ENCODE data around the gene LRRK1.

LRRK1 gene

GRCh38 chr15:101009176-101009575 lies 90.0 kb downstream of the LRRK1 start:
- no peak for DNase-seq

DNA sequence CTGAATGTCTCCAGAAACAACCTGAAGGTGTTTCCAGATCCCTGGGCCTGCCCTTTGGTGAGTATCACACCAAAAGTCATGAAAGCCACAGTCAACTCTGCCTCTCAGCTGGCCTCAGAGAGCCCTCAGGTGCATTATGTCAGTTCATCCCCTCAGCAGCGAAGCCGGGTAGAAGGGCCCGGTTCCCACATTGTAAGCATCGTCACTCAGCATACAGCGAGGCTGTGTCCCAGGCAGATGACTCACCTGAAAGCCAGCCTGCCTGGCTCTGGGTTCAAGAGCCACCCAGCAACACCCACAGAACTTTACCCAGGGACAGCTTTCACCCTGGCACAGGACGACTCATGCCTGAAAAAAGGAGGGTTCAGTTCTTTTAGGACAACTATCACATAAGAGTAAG lies 91.6 kb downstream of the LRRK1 start:
- no peak for DNase-seq

DNA sequence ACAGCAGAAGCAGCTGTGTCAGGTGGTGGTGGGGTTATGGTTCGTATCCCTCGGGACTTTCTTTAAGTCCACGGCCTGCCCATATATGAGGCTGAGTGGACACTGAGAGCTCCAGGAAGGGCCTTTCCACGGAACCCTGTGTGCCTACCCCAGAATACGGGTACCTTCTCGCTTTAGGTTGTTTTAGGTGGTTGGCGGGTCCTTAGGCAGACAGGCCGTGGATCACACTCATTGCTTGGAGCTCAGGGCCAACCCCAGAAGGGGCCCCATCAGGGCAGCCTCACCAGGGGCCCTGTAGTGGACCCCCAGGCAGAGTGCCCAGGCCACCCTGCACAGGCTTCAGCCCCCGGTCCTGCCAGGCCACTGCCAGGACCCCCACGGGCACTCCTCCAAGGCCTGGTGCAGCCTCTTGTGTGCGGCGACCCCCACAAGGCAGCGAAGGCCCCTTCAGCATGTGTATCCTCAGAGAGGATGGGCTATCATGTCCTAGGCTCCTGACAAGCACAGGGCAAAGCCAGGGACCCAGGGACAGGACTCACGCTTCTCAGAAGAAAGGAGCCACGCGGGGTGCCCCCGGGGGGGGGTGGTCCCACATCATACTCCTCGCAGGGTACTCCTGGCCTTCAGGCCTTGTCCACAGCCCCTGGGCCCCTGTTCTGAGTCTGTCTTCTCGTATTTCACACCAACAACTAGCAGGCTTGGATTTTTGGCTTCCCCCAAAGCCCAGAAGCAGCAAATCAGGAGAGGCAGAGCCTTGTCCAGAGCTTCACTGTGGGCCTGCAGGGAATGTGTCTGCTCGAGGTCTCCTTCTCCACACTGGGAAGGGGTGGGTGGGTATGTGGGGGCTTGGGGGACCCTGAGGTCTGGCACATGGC lies 93.4 kb downstream of the LRRK1 start:
- no peak for DNase-seq

DNA sequence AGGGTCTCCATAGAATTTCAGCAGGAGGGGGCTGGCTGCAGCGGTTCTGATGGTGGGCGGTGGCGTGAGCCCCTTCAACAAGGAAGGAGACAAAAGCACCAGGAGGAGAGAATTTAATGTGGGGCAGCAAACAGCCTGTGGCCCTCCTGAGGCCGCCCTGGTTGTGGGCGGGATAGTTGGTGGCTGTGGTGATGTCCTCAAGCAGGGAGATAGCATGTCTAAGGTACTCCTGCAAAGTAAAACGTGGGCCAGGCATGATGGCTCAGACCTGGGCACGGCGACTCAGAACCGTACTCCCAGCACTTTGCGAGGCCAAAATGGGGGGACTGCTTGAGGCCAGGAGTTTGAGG lies 94.0 kb downstream of the LRRK1 start:
- no peak for DNase-seq

- DNase-seq, result no peak
Observed at GRCh38 chr15:101013769-101014675, 94.9 kb downstream of the LRRK1 start.

DNA sequence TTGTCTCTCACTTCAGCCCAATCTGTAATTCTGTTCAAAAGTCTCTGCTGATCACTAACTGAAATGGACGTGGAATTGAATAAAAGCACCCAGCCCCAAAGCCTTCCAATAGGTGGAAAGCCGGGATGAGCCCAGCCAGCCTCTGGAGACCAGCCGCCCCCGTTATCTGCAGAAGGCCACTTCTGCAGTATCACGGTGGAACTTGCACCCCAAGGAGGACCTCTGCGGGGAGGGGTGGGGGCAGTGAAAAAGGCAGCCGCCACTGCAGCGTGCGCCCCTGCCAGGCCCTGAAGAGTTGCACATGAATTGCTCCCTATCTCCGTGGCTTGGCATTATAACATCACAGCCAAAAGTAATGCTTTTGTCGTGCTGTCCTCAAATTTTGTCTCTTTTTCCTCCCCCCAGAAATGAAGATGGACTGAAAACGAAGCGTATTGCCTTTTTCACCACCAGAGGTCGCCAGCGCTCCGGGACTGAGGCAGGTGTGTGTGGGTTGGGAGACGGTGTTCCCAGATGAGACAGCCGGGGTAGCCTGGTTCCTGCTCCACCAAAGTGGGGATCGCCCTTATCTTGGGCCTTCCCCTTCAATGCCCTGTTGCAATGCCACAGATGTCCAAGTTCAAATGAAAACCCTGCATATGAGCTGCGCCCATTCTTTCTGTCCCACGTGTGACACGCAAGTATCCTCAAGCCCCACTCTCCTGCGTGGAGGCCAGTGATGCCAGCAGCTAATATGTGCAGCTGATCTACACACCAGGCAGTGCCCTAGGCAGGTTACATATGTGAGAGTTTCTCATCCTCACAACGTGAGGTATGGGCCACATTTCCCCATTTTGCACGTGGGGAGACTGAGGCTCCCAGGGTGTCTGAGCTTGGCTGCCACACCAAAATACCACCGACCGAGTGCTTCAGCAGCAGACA lies 96.0 kb downstream of the LRRK1 start:
- peak; percentile 50 to 65 for DNase-seq

DNA sequence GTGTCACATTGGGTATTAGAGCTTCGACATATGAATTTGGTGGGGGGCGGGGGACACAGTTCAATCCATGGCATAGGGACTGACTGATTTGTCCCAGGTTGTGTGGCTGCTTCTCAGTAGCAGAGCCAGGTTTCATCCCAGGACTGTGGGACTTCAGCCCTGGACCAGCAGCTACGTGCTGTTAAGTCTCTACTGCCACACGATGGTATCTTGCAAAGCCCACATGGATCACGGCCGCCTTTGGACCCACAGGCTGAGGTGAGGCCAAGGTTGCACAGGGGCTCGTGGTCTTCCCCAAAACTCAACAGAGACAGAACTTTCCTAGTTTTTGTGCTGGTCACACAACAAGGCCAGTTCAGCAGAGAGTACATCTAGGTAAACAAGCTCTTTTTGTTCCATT lies 97.4 kb downstream of the LRRK1 start:
- DNase-seq, result no peak

- no peak for DNase-seq
Observed at GRCh38 chr15:101017093-101017754, 98.1 kb downstream of the LRRK1 start.

DNA sequence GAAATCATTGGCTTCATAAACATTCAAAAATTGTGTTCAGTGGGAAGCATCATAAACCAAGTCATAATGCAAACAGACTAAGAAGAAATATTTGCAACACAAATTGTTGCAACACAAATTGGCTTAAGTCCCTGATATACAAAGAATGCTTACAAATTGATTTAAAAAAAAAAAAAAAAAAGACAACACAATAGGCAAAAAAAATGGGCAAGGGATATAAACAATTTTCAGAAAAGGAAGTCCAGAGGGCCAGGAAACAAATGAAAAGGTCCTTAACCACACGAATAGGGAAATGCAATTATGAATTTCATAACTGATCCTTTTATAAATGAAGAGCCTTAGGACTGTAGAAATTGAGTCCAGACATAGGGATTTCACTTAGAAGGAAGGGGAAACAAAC lies 98.9 kb downstream of the LRRK1 start:
- no peak for DNase-seq

GRCh38 chr15:101018450-101018849 lies 99.3 kb downstream of the LRRK1 start:
- no peak for DNase-seq

DNA sequence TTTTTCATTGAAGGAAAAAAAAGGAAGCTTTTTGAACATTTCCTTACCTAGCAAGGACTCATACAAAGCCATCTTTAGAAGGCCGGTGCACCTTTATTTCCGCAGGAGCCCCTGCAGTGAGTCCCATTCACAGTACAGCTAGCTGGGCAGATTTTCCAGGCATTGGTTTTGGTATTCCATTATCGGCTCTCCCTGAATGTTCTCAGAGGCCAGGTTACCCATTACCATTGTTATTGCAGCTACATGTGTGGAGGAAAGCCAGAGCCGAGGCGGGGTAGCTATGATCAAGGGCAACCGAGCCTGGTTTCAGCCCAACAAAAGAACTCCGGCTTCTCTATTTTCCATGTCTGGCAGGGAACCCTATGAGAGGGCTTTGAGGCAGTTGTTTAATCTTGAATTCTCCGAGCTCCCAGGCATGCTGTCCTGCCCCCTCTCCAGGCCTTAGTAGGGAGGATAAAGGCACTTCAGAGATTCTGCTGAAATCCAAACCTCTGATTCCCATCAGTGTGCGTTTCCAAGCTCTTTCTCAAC lies 100.3 kb downstream of the LRRK1 start:
- DNase-seq, result no peak

- DNase-seq, result no peak
Observed at GRCh38 chr15:101020451-101020850, 101.3 kb downstream of the LRRK1 start.

DNA sequence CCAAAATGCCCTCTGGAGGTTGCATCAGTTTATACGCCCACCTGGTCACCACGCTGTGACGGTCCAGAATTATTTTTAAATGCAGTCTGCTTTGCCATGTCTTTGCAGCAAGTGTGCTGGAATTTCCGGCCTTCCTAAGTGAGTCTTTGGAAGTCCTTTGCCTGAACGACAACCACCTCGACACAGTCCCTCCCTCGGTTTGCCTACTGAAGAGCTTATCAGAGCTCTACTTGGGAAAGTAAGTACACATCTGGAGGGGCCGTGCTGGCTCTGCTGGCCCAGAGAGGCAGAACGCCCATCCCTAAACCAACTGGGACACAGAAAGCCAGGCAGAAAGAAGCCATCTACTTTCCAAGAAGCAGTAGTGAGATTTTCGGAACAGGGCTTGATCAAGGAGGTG lies 101.8 kb downstream of the LRRK1 start:
- no peak for DNase-seq

DNA sequence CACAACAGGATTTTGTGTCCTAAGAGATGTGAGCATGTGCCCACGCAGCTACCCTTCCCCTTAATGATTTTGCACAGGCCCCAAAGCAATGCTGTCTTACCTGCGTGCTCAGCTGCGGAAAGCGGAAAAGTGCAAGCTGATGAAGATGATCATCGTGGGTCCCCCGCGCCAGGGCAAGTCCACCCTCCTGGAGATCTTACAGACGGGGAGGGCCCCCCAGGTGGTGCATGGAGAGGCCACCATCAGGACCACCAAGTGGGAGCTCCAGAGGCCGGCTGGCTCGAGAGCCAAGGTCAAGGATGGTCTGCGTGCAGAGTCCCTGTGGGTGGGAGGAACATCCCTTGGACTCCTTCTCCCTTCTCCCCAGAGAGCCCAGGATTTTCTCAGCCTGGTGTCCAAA lies 103.1 kb downstream of the LRRK1 start:
- no peak for DNase-seq

- no peak for DNase-seq
Observed at GRCh38 chr15:101022876-101023275, 103.7 kb downstream of the LRRK1 start.

GRCh38 chr15:101023501-101024072 lies 104.4 kb downstream of the LRRK1 start:
- DNase-seq, result no peak

- DNase-seq, result no peak
Observed at GRCh38 chr15:101024073-101024695, 105.0 kb downstream of the LRRK1 start.

- no peak for DNase-seq
Observed at GRCh38 chr15:101024706-101025500, 105.7 kb downstream of the LRRK1 start.

GRCh38 chr15:101025501-101025885 lies 106.3 kb downstream of the LRRK1 start:
- no peak for DNase-seq

DNA sequence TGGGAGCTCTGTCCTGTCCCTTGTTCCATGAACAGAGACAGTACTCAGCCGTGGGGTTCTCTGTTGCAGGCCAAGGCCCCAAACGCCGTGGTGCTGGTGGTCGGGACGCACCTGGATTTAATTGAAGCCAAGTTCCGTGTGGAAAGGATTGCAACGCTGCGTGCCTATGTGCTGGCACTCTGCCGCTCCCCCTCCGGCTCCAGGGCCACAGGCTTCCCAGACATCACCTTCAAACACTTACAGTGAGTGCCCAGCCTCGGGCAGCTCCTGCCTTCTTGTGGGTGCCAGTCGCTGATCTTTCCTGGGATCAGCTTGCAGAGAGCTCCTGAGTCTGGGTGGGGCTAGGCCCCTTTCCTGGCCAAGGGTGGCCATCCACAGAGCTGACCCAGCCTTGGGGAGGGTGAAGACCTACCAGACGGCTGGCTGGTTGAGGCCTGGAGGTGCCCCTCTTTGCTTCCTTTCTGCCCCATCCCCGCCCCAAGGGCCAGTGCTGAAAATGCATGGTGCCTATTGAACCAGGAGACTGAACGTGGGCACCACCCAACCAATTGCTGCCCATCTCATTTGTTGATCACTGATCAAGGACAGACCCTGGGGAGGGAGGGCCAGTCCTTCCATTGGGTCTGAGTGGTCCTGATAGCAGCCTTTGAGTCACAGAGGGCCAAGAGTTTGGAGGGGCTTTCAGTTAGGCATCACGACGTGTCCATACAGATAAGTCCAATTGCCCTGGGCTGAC lies 106.9 kb downstream of the LRRK1 start:
- DNase-seq, result no peak
